GDM1 (cell line): ENCODE data around the gene MISP3.
"Not testable (repeated sequence)": the region's sequence is repeated elsewhere in the genome, so short reads cannot be mapped to it uniquely, and the experiment has no call there.

Source experiments
- DNase-seq: peaks from one replicate; lab custom pipeline; 2025; lab: John Stamatoyannopoulos, UW

Gene MISP3

GRCh38 chr19:14072535-14073260 is at the start of gene MISP3:
MISP3 (plus strand) TSS chr19:14072786; CDS start chr19:14073310, 524 bp downstream.
- no peak for DNase-seq

GRCh38 chr19:14023404-14024235 is 49.0 kb upstream of the MISP3 start:
- DNase-seq, result peak; percentile 68

GRCh38 chr19:14026652-14027192 is 45.9 kb upstream of the MISP3 start:
- DNase-seq, result not testable (repeated sequence)

- DNase-seq, result no peak
Observed at GRCh38 chr19:14027856-14028450, 44.6 kb upstream of the MISP3 start, which contains the start of gene RLN3. RLN3 (plus strand) TSS chr19:14028148; CDS start chr19:14028205, 57 bp downstream.

- DNase-seq, result no peak
Observed at GRCh38 chr19:14028901-14029300, 43.7 kb upstream of the MISP3 start.

- no peak for DNase-seq
Observed at GRCh38 chr19:14030997-14031718, 41.4 kb upstream of the MISP3 start.

GRCh38 chr19:14031719-14032480 is 40.7 kb upstream of the MISP3 start, which contains the start of gene IL27RA:
IL27RA (plus strand) TSS chr19:14031762; CDS start chr19:14031873, 111 bp downstream.
- DNase-seq, result peak; percentile 81

GRCh38 chr19:14033946-14034345 is 38.6 kb upstream of the MISP3 start:
- DNase-seq, result no peak

- not testable (repeated sequence) for DNase-seq
Observed at GRCh38 chr19:14035159-14035558, 37.4 kb upstream of the MISP3 start.

GRCh38 chr19:14035706-14036105 is 36.9 kb upstream of the MISP3 start:
- no peak for DNase-seq

- DNase-seq, result no peak
Observed at GRCh38 chr19:14039181-14039580, 33.4 kb upstream of the MISP3 start.

- DNase-seq, result not testable (repeated sequence)
Observed at GRCh38 chr19:14042659-14043608, 29.7 kb upstream of the MISP3 start.

GRCh38 chr19:14047866-14048265 is 24.7 kb upstream of the MISP3 start:
- DNase-seq, result not testable (repeated sequence)

- DNase-seq, result peak; percentile 22
Observed at GRCh38 chr19:14048443-14049153, 24.0 kb upstream of the MISP3 start.

GRCh38 chr19:14050512-14050911 is 22.1 kb upstream of the MISP3 start:
- no peak for DNase-seq

- DNase-seq, result not testable (repeated sequence)
Observed at GRCh38 chr19:14050961-14051360, 21.6 kb upstream of the MISP3 start.

- DNase-seq, result no peak
Observed at GRCh38 chr19:14051980-14052379, 20.6 kb upstream of the MISP3 start.

- no peak for DNase-seq
Observed at GRCh38 chr19:14052470-14052869, 20.1 kb upstream of the MISP3 start.

- DNase-seq, result no peak
Observed at GRCh38 chr19:14053032-14053431, 19.6 kb upstream of the MISP3 start.
